ENCODE results near the gene SLC9C2. TPM values are rescaled to one million over a fixed set of nuclear protein-coding genes. Genes with fewer than 3 reads are reported as not detected.

SLC9C2 gene
- under 1 TPM in 1 of 4 donors, not detected in 3; 0.34 TPM for total RNA-seq

- no peak for TF ChIP-seq CTCF (IDR thresholded peaks at IDR 0.05; ENCODE audit: low read depth)
These were observed at the start of gene SLC9C2 for GRCh38 chr1:173603056-173603591. Gene SLC9C2 (minus strand): TSS chr1:173603072. CDS start chr1:173601776, 1,296 bp downstream.

GRCh38 chr1:173648880-173649605 lies 46.2 kb upstream of the SLC9C2 start:
- TF ChIP-seq CTCF (IDR thresholded peaks at IDR 0.05; ENCODE audit: low read depth), result no peak

- TF ChIP-seq CTCF (IDR thresholded peaks at IDR 0.05; ENCODE audit: low read depth), result no peak
These were observed 43.8 kb upstream of the SLC9C2 start for GRCh38 chr1:173646656-173647055.

GRCh38 chr1:173639102-173639501 lies 36.2 kb upstream of the SLC9C2 start:
- no peak for TF ChIP-seq CTCF (IDR thresholded peaks at IDR 0.05; ENCODE audit: low read depth)

- no peak for TF ChIP-seq CTCF (IDR thresholded peaks at IDR 0.05; ENCODE audit: low read depth)
These were observed 35.5 kb upstream of the SLC9C2 start for GRCh38 chr1:173638043-173639021.

- no peak for TF ChIP-seq CTCF (IDR thresholded peaks at IDR 0.05; ENCODE audit: low read depth)
These were observed 32.2 kb upstream of the SLC9C2 start, which contains the start of gene TEX50 for GRCh38 chr1:173635116-173635515. Gene TEX50 (plus strand): TSS chr1:173635338. CDS start chr1:173635522, 184 bp downstream.

GRCh38 chr1:173628888-173629287 lies 26.0 kb upstream of the SLC9C2 start:
- no peak for TF ChIP-seq CTCF (IDR thresholded peaks at IDR 0.05; ENCODE audit: low read depth)

All from subcutaneous adipose tissue (tissue), 4 donors.